GM21825 (cell line): ENCODE measurements around the gene CHMP4B.

Experiments used
- ATAC-seq: cut with Tn5 transposase; IDR thresholded peaks from one replicate; pipeline ENCODE4 v1.9.1; 2021; ENCODE audit warnings: mild to moderate bottlenecking, moderate library complexity; ENCODE audit not compliant: unreplicated experiment

Gene CHMP4B

DNA sequence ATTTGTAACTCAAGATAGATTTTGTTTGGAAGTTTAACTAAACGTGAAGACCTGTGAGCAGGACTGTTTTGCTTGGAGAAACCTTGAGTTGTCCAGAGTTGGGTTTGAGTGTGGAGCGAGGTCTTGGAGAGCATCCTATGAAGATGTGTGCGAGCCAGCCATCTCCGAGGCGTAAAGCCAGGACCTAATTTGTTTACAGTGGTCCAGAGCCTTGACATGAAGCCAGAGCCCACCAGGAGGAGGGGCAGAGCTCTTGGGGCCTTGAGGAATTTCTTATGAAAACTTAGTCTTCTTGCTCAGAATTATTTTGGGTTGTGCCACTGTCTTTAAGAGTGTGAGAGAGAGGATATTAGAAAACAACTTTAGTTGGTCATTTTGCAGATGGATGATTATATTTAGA lies 6.3 kb downstream of the CHMP4B start:
- ATAC-seq = no peak

DNA sequence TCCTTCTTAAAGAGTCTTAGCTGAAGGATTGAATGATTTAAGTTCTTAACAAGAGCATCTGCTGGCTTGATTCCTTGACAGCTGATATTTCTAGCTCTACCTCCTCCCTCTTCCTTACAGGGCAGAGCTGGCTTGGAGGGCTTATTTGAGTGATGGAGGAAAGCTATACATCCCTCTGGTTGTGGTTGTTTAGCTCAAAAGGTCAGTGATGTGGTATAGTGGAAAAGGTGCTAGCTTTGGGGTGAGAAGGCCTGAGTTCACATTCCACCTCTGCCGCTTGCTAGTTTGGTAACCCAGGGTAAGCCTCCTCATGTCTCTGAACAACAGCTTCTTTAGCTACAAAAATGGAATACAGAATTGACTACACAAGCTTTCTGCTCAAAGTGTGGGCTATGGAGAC lies 8.3 kb downstream of the CHMP4B start:
- ATAC-seq = no peak

DNA sequence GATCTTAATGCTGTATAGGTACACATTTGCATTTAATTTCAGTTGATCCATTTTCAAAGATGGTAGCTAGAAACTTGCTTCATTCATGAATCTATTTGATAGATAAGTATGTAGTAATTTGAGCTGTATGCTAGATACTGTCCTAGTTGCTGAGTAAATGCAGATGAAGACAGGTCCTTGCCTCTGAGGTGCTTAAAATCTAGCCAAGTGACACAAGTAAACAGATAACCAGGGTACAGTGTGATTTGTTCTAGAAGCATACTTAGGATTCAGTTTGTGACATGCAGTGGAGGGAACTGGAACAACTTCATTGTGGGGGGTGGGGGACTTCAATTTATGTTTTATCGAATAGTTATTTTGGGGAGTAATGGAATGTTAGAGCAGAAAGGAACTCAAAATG lies 9.2 kb downstream of the CHMP4B start:
- no peak for ATAC-seq

DNA sequence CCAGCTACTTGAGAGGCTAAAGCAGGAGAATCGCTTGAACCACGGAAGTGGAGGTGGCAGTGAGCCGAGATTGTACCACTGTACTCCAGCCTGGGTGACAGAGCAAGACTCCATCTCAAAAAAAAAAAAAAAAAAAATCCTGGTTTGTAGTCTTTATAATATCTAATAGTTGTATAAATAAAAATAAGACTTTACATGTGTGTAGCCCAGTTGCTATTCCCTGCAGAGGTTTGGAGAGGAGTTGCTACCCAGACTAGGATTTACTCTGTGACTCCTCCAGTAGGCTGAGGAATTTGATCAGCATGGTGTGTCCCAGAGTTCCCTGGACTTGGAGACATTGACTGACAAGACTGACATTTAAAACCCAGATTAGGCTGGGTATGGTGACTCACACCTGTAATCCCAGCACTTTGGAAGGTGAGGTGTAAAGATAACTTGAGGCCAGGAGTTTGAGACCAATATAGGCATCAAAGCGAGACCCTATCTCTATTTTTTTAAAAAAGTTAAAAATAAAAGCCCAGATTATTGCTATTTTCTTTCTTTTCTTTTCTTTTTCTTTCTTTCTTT lies 10.2 kb downstream of the CHMP4B start:
- no peak for ATAC-seq

DNA sequence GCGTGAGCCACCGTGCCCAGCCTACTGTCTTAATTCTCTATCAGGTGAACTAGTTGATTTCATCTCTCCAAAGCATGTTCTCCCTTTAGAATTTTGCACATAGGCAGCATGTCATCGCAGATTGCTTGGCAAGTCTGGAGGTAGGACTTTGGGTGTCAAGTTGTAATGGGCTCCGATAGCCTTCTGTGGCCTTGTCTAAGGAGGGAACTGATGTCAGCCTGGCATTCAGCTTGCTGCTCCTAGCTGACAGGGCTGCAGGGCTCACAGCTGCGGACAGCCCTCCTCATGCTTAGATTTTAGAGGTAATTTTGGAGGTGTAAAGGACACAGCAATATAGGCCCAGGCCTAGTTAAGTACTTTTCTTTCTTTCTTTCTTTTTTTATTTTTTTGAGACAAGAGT lies 11.3 kb downstream of the CHMP4B start:
- no peak for ATAC-seq

DNA sequence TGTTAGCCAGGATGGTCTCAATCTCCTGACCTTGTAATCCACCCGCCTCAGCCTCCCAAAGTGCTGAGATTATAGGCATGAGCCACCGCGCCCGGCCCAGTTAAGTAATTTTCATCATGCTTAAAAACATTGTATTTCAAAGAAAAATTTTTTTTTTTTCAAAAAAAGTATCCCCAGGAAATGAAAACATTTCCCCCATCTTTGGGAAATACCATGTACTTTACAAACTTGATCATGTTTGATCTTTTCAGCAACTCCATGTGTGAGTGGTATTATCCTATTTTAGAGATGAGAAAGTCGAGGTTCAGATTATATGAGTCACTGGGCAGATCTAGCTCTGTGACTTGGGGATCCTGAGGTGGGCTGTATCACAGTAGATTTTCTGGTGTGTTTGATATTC lies 11.8 kb downstream of the CHMP4B start:
- ATAC-seq = no peak

GRCh38 chr20:33824852-33825251 lies 13.7 kb downstream of the CHMP4B start:
- no peak for ATAC-seq

DNA sequence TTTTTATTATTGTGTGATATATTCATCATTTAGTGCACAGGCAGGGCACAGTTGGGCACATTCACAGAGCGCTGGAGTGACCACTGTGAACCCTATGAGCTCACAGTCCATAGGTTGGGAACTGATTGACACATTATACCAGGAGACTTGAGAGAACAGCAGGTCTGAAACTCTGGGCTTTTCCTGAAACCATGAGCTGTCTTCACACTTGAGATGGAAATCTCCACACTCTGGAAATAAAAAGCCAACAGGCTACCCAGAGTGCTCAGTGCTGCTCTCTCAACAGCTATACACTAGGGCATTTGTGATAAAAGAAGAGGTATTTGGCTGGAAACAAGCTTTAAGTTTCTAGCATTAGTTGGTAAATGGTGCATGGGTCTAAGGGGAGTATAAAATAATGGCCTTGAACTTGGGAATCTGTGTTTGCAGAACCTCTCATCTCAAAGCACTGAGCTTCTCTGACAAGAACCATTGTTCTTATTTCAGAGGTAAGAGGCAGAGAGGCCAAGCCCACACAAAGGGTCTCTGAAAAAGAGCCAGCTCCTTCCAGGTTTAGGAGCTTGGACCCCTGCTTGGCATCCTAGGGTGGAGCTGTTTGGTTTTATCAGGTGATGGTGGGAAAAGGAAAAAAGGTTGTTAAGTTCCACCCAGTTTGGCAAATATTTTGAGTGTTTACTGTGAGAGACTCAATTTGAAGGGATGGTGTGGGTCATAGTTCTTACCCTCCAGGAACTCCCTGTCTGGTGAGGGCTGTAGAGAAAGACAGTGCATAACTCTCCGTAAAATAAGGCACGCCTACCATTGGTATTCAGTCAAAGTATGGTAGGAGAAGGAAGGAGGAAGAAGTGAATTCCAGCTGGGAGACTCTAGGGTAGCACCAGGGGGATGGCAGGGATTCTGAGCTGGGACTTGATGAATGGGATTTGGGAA lies 14.5 kb downstream of the CHMP4B start:
- no peak for ATAC-seq

- no peak for ATAC-seq
These were observed 15.2 kb downstream of the CHMP4B start for GRCh38 chr20:33826270-33826897.

GRCh38 chr20:33827109-33827508 lies 16.0 kb downstream of the CHMP4B start:
- no peak for ATAC-seq

DNA sequence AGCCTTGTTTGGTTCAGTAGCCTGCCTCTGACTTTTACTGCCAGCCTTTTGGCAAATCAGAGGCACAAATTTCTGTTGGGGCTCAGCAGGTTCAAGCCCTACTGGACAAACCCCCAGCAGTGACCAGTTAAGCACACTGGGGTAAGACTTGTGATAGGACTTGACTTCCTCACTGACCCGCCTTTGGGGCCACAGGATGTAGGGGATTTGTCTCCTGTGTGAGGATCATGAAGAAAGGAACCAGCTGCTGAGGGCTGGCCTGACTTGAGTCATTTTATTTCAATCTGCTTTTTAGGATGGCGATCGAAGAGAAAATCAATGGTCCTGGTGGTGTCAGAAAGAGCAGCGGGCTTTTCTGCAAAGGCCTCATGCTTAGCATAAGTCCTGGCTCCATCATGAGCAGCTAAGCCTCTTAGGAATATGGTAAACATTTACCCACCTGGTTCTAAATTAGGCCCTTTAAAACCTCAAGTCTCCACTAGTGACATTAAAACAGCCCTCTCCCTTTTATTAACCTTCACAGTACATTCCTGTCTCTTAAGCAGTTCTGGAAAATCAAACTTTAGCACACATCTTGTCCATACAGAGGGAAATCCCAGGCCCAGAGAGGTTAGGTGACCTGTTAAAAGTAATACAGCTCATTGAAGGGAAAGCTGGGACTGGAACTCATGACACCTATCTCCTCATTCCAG lies 16.6 kb downstream of the CHMP4B start:
- no peak for ATAC-seq

- no peak for ATAC-seq
These were observed 17.2 kb downstream of the CHMP4B start for GRCh38 chr20:33828326-33828844.

- no peak for ATAC-seq
These were observed 17.9 kb downstream of the CHMP4B start for GRCh38 chr20:33828967-33829560.

DNA sequence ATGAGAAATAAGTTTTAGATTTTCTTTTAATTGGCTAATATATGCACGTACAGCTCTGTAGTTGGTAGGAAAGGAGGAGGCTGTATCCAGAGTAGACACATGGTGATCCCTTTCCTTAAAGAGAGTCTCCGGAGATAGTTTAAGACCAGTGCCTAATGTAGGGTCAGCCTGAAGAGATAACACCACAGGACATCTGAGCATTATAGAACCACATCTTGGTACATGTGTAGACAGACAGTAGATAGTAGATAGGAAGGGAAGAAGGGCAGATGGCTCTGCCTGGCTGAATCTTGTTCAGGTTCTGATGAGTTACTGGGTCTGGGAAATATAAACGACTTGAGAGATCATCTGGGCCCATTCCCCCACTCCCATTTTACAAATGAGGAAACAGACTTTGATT lies 18.5 kb downstream of the CHMP4B start:
- ATAC-seq = no peak

GRCh38 chr20:33830371-33830770 lies 19.2 kb downstream of the CHMP4B start:
- no peak for ATAC-seq

DNA sequence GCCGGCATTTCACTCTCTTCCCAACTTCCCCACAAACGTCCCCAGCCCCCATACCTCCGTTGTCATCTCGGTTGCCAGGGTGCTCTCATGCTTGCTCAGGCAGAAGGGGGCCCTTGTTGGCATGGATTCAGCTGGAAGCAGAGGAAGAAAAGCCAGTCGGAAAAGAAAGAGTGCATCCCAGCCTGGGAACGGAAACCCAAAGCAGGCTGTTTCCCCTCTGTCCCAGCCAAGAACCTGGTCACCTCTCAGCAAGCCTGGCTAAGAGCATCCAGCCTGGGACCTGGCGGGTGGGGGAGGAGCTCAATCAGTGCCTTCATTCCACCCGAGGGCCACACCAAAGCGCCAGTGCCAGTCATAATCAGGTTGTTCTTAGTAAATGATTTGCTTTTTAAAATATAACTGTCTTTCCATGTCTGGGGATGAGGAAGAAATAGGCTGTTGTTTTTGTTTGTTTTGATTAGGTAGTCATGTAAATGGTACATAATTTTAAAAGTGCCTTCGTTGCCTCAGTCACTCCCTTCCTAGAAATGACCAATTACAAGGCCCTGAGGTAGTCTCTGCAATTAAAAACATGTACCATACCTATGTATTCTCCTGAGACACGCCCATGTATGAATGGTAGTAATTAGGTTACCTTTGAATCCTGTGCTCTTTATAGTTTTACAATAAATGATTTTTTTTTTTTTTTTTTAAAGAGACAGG lies 21.1 kb downstream of the CHMP4B start:
- no peak for ATAC-seq

- ATAC-seq = no peak
These were observed 22.2 kb downstream of the CHMP4B start for GRCh38 chr20:33833333-33833732.

- ATAC-seq = no peak
These were observed 24.5 kb downstream of the CHMP4B start for GRCh38 chr20:33835615-33836172.

GRCh38 chr20:33836277-33836676 lies 25.1 kb downstream of the CHMP4B start:
- no peak for ATAC-seq
